ENCODE measurements around the gene BRF1.

Gene BRF1

DNA sequence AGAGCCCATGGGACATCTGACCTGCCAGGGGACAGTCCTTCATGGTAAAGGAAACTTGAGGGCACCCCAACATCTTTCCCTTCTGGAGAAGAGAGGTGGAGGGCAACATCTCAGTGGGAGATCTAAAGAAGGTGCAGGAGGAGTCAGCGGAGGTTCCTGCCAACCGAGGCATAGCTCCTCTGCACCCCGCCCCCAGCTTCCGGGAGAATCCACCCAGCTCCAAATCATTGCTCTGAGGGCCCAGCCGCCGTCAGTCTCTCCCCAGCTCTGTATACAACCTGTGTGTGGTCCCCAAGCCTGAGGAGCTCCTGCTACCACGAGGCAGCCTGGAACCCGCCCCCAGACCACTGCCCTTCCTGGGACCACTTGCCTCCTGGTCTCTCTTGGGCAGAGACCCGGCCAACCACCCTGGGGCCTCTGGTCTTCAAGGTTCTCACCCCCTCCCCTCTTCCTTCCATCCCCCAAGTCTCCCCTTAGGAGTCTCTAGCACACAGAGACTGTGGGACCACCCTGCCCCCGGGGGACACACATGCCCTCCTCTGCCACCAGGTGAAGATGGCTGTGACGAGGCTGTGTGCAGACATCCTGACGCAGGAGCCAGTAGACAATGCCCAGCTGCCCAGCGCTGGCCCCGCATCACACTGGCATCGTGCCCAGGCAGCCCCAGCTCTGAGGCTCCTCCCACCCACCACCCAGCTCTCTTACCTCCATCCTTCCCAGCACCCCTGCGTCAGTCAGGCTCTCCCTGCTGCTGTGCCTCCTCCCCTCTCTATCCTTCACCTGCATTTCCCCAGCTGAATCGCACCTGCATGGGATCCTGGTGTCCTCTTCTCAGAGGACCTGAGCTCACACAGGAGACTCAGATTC, 106.7 kb downstream of the BRF1 start:
- no peak for DNase-seq

DNA sequence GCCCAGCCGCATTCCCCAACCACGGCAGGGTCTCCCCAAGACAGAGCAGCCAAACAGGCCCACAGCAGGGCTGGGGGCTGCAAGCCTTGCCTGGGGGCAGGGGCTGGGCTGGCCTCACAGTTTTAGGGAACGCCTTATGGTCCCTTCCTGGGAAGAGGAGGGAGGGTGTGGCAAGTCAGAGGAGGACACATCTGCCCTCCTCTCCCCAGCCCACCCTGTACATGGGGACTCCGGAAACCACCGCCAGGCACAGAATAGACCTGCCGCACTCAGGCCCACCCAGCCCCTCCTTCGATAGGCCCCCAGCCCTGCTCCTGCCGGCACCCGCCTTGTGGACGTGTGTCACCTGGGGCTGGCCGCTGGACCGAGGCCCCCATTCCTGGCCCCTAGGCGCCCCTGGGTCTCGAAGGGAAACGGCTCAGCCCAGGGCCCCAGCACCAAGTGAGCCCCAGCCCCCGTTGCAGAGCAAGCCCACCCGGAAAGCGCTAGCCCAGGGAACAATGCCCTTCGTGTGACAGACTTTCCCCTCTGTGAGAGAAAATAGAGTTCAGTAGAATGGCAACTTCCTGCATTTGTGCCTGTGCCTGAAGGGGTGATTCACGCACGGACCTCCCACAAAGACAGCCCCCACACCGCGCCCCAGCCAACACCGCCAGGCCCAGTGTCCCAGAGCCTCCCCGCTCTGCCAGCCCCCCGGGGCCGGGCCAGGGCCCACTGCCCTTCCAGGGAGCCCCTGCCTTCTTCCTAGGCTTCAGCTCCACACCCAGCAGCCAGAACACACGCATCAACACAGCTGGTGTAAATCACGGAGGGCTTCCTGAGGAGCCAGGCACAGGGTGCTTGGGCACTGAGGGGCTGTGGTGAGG, 107.7 kb downstream of the BRF1 start:
- peak in 1 of 2 donors; percentile 51 for DNase-seq

DNA sequence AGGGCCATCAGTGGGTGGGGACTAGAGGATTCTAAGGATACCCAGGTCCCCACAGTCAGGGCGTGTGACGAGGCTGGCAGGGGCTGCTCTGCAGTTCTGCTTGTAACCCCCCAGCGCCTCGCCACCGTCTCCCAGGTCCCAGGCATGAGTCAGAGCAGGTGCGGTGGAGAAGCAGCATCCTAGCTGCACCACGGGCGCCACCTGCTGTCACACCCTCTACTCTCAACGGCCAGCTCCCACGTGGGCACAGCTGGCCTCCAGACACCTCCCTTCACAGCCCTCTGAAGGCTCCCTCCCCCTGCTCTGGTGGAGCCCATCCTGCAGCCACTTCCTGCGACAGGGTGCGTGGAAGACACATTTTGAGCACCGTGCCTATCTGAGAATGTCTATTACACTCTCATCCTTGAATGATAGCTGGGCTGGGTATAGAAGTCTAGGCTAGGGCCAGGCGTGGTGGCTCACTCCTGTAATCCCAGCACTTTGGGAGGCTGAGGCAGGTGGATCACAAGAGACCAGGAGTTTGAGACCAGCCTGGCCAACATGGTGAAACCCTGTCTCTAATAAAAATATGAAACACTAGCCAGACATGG, 112.8 kb downstream of the BRF1 start:
- DNase-seq: no peak

DNA sequence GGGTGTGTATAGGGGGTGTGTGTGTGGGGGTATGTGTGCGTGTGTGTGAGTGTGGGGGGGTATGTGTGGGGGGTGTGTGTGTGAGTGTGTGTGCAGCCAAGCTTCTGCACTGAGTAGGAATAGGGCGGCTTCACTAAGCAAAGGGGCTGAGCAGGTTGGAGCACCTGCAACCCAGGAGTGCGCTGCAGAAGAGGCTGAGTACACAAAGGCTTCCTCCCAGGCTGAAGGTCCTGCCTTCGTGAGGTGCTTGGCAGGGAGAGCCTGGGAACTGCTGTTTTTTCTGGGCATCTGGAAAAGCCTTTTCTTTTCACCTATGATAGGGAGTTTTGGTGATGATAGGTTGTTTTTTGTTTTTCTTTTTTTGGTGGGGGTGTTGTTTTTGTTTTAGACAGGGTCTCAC, 113.7 kb downstream of the BRF1 start:
- DNase-seq: no peak

DNA sequence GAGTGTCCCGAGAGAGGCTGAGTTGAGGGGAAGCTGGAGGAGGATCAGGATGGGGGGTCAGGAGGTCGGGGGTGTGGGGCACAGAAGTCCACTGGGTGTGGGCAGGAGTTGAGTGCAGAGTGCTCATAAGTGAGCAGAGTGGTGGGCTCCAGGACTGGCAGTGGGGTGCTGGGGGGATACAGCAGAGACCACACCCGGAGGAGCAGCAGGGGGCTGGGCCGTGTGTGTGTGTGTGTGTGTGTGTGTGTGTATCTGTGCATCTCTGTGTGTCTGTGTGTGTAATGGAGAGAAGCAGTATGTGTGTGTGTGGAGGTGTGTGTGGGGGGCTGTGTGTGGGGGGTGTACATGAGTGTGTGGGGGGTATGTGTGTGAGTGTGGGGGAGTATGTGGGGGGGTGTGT, 114.8 kb downstream of the BRF1 start:
- no peak for DNase-seq

DNA sequence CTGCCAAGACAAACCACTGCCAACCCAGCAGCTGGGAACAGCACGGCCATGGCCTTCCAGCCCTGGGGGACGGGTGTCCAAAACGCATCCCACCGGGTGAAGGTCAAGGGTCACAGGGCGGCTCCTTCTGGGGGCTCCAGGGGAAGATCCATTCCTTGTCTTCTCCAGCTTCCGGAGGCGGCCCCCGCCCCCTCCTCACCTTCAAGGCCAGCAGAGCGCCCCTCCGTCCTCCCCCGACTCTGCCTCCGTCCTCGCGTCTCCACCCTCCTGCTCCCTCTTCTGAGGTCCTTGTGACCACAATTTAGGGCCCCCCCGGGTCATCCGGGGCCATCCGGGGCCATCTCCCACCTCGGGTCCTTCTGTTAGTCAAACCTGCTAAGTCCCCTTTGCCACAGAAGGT, 115.8 kb downstream of the BRF1 start:
- no peak for DNase-seq

DNA sequence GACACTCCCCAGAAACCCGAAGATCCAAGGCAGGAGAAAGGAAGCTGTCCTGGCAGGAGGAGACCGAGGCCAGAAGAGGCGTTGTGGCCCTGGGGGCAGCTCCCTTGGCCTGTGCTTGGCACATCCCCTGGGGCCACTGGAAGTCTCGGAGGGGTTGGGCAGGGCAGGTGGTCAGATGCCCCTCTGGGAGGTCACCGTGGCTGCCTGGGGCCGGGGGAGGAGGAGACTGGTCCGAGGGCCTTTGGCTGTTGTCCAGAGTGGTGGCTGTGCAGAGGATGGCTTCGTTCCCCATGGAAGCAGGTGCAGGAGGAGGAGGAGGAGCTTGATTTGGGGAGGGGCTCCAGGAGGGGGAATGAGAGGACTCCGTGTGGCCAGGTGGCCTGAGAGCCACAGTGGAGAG, 116.3 kb downstream of the BRF1 start:
- DNase-seq: no peak

DNA sequence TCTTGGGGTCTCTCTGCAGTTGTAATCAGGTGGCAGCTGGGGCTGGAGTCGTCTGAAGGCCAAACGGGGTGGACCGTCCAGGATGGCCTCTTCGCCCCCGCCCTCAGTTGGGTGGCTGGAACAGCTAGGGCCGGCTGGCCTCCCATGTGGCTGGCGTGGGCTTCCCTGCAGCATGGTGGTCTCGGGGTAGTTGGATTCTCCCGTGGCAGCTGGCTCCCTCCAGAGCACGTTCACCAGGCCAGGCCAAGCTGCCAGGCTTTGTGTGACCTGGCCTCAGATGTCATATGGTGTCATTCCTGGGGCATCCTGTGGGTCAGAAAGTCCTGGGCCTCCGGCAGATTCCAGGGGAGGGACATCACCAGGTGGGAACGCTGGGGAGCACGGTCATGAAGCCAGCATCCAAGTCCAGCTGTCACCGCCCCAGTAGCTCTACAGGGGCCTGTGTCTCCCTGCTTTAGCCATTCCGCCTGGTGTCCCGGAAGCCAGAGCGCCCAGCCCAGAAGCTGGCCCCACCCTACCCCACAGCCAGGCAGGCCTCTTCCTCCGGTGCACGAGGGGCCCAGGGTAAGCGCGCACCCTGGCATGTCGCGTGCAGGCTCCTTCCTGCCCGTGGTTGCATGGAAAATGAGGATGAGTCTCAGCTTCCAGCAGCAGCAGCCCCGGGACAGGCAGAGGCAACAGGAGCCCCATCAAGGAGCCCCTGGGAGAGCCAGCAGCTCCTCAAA, 118.3 kb downstream of the BRF1 start:
- DNase-seq: no peak

DNA sequence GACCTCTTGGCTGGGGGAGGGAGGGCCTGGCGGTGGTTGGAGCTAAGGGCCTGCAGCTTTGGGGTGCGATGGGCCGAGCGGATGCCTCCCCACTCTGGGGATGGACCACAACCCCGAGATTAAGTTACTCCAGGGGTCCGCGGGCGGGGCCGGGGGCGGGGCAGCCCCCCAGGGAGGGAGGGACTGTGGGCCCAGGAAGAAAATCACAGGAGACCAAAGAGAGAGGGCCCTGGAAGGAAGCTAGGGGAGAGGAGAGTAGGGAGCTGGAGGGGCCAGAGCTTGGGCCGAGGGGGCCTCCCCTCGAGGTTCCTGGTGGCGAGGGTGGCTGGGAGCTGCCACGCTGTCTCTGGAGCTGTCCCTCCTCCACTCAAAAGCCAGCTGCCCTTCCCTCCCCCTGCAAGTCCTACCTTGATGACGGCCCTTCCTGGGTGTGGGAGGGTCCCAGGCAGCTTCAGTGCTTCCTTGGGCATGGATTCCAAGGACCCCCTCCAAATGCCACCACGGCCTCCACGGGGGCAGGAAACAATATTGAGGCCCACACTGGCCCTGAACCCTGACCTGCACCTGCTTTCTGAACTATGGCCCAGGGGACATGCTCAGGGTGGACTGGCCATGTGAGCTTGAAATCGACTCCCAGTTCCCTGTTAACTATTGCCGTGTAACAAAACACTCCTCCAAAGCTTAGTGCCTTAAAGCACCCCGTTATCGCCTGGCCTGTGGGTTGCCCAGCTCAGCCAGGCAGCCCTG, 119.1 kb downstream of the BRF1 start:
- DNase-seq: no peak

DNA sequence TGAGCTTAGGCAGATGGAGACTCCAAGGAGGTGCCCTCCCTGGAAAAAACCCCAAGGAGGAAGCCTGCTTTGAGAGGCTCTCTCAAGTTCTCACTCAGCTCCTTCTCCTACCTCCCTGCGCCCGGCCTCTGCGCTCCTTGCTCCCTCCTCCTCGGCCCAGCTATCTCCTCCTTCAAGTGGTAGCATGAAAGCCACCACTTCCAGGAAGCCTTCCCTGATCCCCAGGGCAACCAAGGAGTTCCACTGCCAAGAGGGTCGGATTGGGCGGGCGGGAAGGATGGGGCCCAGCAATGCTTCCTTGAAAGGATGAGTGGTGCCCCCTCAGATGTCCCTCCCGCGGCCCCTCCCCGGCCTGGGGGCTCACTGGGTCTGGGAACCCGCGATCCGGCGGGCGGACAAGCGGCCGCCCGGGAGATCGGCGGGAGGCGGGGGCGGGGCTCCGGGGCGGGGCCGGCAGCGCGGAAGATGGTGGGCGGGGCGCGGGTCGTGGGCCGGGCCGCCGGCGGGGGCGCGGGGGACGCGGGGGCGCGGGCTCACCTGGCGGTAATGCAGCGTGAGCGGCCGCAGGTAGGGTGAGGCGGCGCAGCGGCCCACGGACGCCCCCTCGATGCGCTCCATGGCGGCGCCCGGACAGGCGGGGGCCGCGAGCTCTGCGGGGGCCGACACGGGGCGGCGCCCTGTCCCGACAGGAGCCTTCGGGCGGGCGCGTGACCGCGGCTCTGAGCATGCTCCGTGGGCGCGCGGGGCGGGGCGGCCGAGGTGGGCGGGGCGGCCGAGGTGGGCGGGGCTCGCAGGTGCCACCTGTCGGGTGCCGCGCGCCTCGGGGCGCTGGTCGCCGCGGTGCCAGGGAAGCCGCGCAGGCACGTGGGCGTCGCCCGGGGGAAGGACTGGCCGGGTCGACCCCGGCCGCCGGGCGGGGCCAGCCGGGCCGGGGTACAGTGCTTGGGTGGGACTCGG, 119.9 kb downstream of the BRF1 start, which contains the start of gene NUDT14:
TSS of gene NUDT14 (minus strand) at position 721 of the 957 bp plus-strand sequence. CDS start at position 618, 103 bp downstream.
- DNase-seq: peak; percentile 44 to 62

DNA sequence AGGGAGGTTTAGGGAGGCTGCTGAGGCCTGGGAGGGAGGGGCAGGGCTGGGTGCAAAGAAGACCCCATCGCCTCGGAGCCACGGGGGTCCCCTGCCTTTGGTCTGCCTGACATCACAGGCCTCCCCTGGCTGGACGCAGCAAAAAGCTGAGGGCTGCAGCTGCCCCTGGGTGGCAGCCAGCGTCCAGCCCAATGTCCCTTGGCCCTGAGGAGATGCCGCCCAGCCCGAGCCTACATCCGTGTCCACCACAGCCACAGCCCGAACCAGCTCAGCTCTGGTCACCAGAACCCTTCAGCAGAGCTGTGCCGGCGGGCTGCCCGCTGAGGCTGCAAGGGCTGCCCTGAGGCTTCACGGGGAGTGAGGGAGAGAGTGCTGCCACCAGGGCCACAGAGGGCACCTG, 121.6 kb downstream of the BRF1 start:
- DNase-seq: no peak

DNA sequence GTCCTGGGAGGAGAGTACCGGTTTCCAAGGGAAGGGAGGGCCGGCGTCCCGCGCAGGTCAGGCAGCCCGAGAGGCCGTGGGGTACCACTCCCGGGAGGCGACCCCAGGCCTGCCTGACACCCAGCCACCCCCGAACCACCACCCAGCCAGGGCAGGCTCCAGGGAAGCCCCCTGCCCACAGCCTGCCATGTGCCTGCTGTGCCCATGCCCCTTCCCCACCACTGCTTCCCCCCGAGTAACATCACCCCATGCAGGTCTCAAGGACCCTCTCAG, 122.0 kb downstream of the BRF1 start:
- DNase-seq: no peak

DNA sequence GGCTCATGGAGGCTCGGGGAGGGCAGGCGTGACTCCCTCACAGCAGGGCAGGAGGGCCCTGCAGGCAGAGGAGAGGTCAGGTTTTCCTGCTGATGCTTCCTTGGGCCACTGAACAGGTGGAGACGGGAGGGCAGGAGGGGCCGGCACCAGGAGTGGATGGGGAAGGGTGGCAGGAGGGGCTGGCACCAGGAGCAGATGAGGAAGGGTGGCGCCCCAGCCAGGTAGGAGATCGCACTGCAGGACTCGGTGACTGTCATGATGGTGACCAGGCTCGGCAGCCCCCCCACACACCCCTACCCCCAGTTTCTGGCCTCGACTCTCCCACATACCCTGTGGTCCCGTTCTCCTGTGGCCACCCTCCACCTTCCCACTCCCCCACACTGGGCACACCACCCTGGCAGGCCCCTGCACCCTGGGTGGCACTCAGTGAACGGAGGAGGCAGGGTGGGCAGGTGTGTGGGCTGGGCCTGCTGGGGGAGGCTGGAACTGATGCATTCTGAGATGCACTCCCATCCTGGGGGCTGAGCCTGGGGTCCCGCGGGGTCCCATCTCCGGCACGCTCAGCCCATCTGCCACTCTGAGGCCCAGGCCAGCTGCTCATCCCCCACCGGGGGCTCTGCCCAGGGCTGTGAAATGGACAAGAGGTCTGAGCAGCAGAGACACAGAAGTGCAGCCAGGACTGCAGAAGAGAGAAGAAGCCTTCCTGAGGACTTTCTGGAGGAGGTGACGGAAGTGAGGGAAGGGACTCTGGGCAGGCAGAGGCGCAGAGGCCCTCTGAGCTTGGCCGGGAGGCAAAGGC, 122.5 kb downstream of the BRF1 start:
- DNase-seq: no peak

DNA sequence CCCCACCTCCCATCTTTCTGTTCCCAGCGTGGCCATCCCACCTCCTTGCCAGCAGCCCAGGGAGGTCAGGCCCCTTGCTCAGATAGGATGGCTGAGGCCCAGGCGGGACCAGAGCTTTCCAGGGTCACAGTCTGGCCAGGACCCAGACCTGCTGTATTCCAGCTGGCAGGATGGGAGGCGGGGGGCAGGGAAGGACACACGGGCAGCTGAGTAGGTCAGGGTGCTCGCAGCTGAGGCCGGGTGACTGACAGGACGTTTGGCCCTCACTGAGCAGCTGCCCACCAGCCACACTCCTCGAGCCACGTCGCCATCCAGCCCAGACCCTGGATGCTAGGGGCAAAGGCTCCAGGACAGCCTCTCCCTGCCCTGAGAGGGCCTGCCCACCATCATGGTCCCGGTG, 123.7 kb downstream of the BRF1 start:
- DNase-seq: no peak

DNA sequence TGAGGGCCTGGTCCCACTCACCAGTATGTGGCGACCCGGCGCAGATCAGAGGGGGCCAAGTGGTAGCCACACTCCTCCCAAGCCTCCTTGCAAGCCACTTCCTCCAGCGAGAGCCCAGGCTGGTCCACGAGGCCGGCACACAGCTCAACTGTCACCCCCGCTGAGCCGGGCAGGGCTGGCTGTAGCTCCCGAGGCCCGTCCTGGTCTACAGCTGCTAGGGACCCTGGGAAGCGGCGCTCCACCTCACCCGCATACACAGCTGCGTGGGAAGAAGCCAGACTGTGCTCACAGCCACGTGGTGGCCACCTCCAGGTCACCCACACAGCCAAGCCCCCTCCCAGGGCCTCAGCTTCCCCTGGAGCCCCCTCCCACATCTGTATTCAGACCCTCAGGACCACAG, 124.3 kb downstream of the BRF1 start:
- no peak for DNase-seq

DNA sequence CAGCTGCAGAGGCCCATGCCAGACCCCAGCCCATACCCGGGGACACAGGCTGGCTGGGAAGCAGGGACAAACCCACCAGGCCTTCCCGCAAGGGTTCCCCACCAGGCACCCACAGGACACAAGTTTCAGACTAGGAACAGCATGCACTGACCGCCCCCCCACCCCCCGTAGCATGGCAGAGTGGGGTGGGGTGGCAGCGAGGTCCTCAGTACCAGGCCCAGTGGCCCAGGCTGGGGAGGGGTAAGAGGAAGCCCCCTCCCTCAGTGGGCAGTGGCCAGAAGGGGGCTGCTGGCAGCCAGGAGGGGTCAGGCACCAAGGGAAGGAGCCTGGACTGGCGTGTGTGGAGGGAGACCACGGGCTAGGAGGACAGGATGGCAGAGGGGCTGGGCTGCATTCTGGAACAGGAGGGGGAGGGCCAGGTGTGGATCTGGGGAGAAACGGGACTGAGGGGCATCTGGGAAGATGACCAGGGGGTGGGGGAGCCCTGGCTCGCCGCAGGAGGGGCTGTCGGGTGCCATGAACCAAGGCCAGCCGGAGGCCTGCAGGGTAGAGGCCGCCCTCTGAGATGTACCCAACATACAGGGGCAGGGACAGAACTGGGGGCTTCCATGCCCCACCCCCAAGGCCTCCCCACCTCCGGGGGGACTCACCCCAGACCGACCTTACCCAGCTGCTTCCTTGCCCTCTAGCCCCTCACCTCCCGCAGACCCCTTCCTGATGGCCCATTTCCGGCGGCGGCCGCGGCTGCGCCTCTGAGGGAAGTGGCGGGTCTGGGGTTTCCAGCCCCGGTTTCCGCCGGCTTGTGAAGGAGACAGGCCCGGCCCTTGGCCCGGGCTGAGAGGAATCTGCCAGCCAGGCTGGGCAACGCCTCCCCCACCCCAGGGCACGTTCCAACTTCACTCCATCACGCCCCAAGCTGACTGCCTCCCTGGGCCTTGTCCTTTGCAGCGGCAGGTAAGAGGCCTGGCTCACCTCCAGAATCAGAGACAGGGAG, 126.6 kb downstream of the BRF1 start:
- no peak for DNase-seq

DNA sequence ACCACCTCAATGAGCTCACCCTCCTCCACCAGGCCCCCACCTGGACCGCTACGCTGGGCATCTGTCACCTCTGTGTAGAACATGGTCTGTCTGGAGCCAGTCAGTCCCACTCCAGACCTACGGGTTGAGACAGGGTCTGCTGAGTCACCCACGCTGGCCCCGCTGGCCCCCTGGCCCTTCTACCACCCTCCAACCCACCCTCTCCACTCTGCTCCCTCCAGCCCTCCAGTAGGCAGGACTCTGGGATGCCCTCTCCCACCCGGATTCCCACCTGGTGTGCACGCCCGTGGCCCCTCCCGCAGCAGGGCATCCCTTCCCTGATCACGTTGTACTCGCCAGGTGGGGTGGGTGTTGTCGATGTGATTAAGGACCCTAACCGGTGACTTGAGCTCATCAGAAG, 127.7 kb downstream of the BRF1 start:
- DNase-seq: no peak

DNA sequence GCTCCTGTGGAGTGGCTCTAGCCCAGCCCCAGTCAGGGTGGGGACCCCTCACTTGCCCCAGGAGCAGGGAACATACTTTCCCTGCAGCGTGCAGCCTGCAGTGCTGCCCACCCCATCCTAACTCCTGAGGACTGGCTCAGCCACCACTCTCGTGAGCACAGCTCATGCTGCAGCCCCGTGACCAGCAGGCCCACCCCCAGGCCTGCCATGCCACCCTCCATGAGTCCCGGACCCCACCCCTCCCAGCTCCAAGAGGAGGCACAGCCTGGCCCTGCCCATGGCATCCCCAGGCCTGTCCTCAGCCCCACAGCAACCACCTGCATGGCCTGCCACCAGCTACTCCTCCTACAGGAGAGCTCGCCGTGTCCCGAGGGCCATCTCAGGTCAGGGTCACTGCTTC, 128.3 kb downstream of the BRF1 start:
- DNase-seq: no peak
